Activated T-helper 1 cell treated with anti-CD3 and anti-CD28 coated beads, Interleukin-2, amount 50 U/mL, for 16 hours (primary cell): Measurements from ENCODE around the gene TREH.

Experiments
- DNase-seq, 2 donors: peaks; one replicate each; pipeline ENCODE4 v3.0.0-alpha.2; 2020; ENCODE audit warnings: low read depth in 1 of 2, low spot score in 1 of 2

Gene TREH

GRCh38 chr11:118671254-118671653 is 8.2 kb downstream of the TREH start:
- DNase-seq, result no peak

- no peak for DNase-seq
Measured at GRCh38 chr11:118670063-118670462, 9.4 kb downstream of the TREH start.

GRCh38 chr11:118666371-118666770 is 13.1 kb downstream of the TREH start:
- no peak for DNase-seq

- no peak for DNase-seq
Measured at GRCh38 chr11:118663902-118664301, 15.5 kb downstream of the TREH start.

- DNase-seq, result no peak
Measured at GRCh38 chr11:118663381-118663780, 16.1 kb downstream of the TREH start.

GRCh38 chr11:118662401-118663271 is 16.8 kb downstream of the TREH start:
- no peak for DNase-seq

- DNase-seq, result no peak
Measured at GRCh38 chr11:118661425-118662301, 17.8 kb downstream of the TREH start.

GRCh38 chr11:118660681-118661424 is 18.6 kb downstream of the TREH start:
- no peak for DNase-seq

GRCh38 chr11:118659953-118660680 is 19.3 kb downstream of the TREH start:
- no peak for DNase-seq

- DNase-seq, result peak; percentile 71 to 78
Measured at GRCh38 chr11:118659314-118659952, 20.0 kb downstream of the TREH start.

- DNase-seq, result no peak
Measured at GRCh38 chr11:118658429-118659313, 20.8 kb downstream of the TREH start.

GRCh38 chr11:118657709-118658428 is 21.6 kb downstream of the TREH start:
- DNase-seq, result no peak

GRCh38 chr11:118657238-118657637 is 22.2 kb downstream of the TREH start:
- no peak for DNase-seq

- no peak for DNase-seq
Measured at GRCh38 chr11:118656563-118657165, 22.8 kb downstream of the TREH start.

GRCh38 chr11:118655486-118656190 is 23.8 kb downstream of the TREH start:
- DNase-seq, result no peak

GRCh38 chr11:118653684-118654390 is 25.6 kb downstream of the TREH start:
- DNase-seq, result no peak

GRCh38 chr11:118652681-118653181 is 26.7 kb downstream of the TREH start:
- DNase-seq, result no peak
